ENCODE data around the gene GIT1.

DNA sequence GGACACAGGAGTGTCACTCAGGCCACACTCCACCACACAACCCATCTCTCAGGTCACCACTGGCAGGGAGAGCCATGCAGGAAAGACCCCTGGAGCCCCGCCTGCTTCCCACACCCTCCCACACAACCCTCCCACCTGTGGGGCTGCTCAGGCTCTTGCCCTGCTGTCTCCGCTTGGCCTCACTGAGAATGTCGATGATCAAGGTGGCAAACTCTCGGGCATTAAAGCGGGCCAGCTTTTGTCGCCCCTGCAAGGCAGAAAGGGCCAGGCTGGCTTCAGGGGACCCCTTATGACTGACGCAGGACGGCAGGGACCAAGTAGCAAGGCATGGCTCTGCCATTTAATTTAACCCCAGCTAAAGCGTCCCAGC lies 12.5 kb downstream of the GIT1 start:
- TF ChIP-seq, protein P1, sequence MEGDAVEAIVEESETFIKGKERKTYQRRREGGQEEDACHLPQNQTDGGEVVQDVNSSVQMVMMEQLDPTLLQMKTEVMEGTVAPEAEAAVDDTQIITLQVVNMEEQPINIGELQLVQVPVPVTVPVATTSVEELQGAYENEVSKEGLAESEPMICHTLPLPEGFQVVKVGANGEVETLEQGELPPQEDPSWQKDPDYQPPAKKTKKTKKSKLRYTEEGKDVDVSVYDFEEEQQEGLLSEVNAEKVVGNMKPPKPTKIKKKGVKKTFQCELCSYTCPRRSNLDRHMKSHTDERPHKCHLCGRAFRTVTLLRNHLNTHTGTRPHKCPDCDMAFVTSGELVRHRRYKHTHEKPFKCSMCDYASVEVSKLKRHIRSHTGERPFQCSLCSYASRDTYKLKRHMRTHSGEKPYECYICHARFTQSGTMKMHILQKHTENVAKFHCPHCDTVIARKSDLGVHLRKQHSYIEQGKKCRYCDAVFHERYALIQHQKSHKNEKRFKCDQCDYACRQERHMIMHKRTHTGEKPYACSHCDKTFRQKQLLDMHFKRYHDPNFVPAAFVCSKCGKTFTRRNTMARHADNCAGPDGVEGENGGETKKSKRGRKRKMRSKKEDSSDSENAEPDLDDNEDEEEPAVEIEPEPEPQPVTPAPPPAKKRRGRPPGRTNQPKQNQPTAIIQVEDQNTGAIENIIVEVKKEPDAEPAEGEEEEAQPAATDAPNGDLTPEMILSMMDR (IDR thresholded peaks at IDR 0.05) = no peak
- no peak for TF ChIP-seq POLR2A (IDR thresholded peaks at IDR 0.05)

Data from heart left ventricle (tissue), 13 donors.